Dedifferentiated amniotic fluid mesenchymal stem cell (primary cell): Measurements from ENCODE around the gene CHIA.

Source experiments
- DNase-seq: peaks from one replicate; pipeline ENCODE4 v3.0.0-alpha.2; 2016; ENCODE audit errors: extremely low spot score

Gene CHIA

GRCh38 chr1:111366256-111366655, 75.6 kb downstream of the CHIA start:
- no peak for DNase-seq

- DNase-seq, result no peak
Measured at GRCh38 chr1:111369177-111369576, 78.5 kb downstream of the CHIA start.

- no peak for DNase-seq
Measured at GRCh38 chr1:111369645-111370044, 79.0 kb downstream of the CHIA start.
